H54 (cell line): ENCODE data around the gene SEPTIN10.
A peak's percentile ranks its signal among the peaks of the same experiment; 100 is the strongest.

Experiments
- DNase-seq: peaks from one replicate; pipeline ENCODE4 v3.0.0; 2011; ENCODE audit warnings: low spot score, mixed read lengths; ENCODE audit not compliant: insufficient read length
- FAIRE-seq: peaks from 3 replicates; lab custom pipeline; 2011; peaks lifted over from hg19 to GRCh38; lab: Jason Lieb, UNC
- POLR2A ChIP-seq: IDR thresholded peaks from 2 replicates; pipeline ENCODE4 v1.6.1; 2011; ENCODE audit warnings: low read depth, mild to moderate bottlenecking, low read length

Gene SEPTIN10

GRCh38 chr2:109507217-109507616 lies 106.5 kb downstream of the SEPTIN10 start:
- no peak for FAIRE-seq
- TF ChIP-seq POLR2A, result no peak
- no peak for DNase-seq

- no peak for TF ChIP-seq POLR2A
- DNase-seq (no peak), FAIRE-seq (no peak)
Observed at GRCh38 chr2:109503191-109503590, 110.6 kb downstream of the SEPTIN10 start.

GRCh38 chr2:109501461-109501860 lies 112.3 kb downstream of the SEPTIN10 start:
- FAIRE-seq (no peak), DNase-seq (no peak)
- TF ChIP-seq POLR2A, result no peak

- no peak for FAIRE-seq
- TF ChIP-seq POLR2A, result no peak
Observed at GRCh38 chr2:109500910-109501309, 112.9 kb downstream of the SEPTIN10 start.

GRCh38 chr2:109499566-109499965 lies 114.2 kb downstream of the SEPTIN10 start:
- DNase-seq (no peak), FAIRE-seq (no peak)
- TF ChIP-seq POLR2A, result no peak

More at GRCh38 chr2:109500910-109501309, 112.9 kb downstream of the SEPTIN10 start:
- no peak for DNase-seq

- FAIRE-seq, result no peak
- no peak for TF ChIP-seq POLR2A
- no peak for DNase-seq
Observed at GRCh38 chr2:109498906-109499305, 114.9 kb downstream of the SEPTIN10 start.

- no peak for FAIRE-seq
- no peak for DNase-seq
Observed at GRCh38 chr2:109497911-109498870, 115.6 kb downstream of the SEPTIN10 start.

GRCh38 chr2:109497463-109497862 lies 116.3 kb downstream of the SEPTIN10 start:
- FAIRE-seq, result no peak
- DNase-seq, result peak; percentile 42
- TF ChIP-seq POLR2A, result no peak

More at GRCh38 chr2:109497911-109498870, 115.6 kb downstream of the SEPTIN10 start:
- TF ChIP-seq POLR2A, result no peak

- TF ChIP-seq POLR2A, result no peak
- FAIRE-seq (no peak), DNase-seq (no peak)
Observed at GRCh38 chr2:109494351-109494750, 119.4 kb downstream of the SEPTIN10 start.

GRCh38 chr2:109493176-109493935 lies 120.4 kb downstream of the SEPTIN10 start:
- no peak for TF ChIP-seq POLR2A
- no peak for FAIRE-seq
- DNase-seq, result no peak
